Measurements from ENCODE around the gene PACS1. TPM values are rescaled to one million over a fixed set of nuclear protein-coding genes. Genes with fewer than 3 reads are reported as not detected.

Gene PACS1
- total RNA-seq, 6 experiments from 2014 or later = 5.8 to 23.7 (median 12.5) TPM

- Histone ChIP-seq H3K36me3 (no peaks in the 10 kb centered on the region), H3K9me3 (no peaks in the 10 kb centered on the region), H3K27me3 (no peaks in the 10 kb centered on the region), H3K27ac (no peak within 1 kb of the TSS), H3K4me1 (peaks cover 0 to 17% (median 7%) of the 10 kb centered on the region in 4 donors), H3K4me3 (peak within 1 kb of the TSS; percentile 21 to 47 (median 26))
- WGBS (ENCODE audit: insufficient coverage, low coverage, low lambda C conversion rate, missing lambda C conversion rate) = no CpG with 5 or more reads among the region's 95 CpGs
- DNase-seq = no peak
- no peak for ATAC-seq
- TF ChIP-seq CTCF (IDR thresholded peaks at IDR 0.05) = no peak
- no peak for TF ChIP-seq POLR2A (IDR thresholded peaks at IDR 0.05)
- intact Hi-C loops (cut with DNase I) = loop anchor here in 1 of 2 donors (10.0 kb wide), 1 partner anchor 93 kb away; no protein-coding TSS in a partner anchor
Observed at GRCh38 chr11:66291706-66292542, 221.9 kb downstream of the PACS1 start, which contains the start of gene TMEM151A. Gene TMEM151A (plus strand): TSS chr11:66291894. CDS start chr11:66292014, 120 bp downstream.

- ATAC-seq (no peak), DNase-seq (no peak)
- 33% methylated on average over 16 of the region's 17 CpGs for WGBS (ENCODE audit: insufficient coverage, low coverage, low lambda C conversion rate, missing lambda C conversion rate)
Observed at GRCh38 chr11:66292543-66293332, 222.7 kb downstream of the PACS1 start.

GRCh38 chr11:66293352-66293751 is 223.3 kb downstream of the PACS1 start:
- Histone ChIP-seq H3K27me3 (no peaks in the 10 kb centered on the region), H3K36me3 (no peaks in the 10 kb centered on the region), H3K4me1 (peaks cover 0 to 8% (median 3%) of the 10 kb centered on the region in 4 donors), H3K27ac (no peak overlapping the region), H3K4me3 (no peak overlapping the region), H3K9me3 (no peaks in the 10 kb centered on the region)
- ATAC-seq (no peak), DNase-seq (no peak)
- intact Hi-C loops (cut with DNase I) = loop anchor here in 1 of 2 donors (10.0 kb wide), 1 partner anchor 91 kb away; no protein-coding TSS in a partner anchor
- TF ChIP-seq CTCF (IDR thresholded peaks at IDR 0.05) (no peak), POLR2A (IDR thresholded peaks at IDR 0.05) (no peak)
- WGBS (ENCODE audit: insufficient coverage, low coverage, low lambda C conversion rate, missing lambda C conversion rate) = no CpG with 5 or more reads among the region's 4 CpGs

More at GRCh38 chr11:66292543-66293332, 222.7 kb downstream of the PACS1 start:
- Histone ChIP-seq H3K27me3 (no peaks in the 10 kb centered on the region), H3K4me1 (peaks cover 0 to 12% (median 6%) of the 10 kb centered on the region in 4 donors), H3K36me3 (no peaks in the 10 kb centered on the region), H3K27ac (no peak overlapping the region), H3K4me3 (no peak overlapping the region), H3K9me3 (no peaks in the 10 kb centered on the region)
- TF ChIP-seq CTCF (IDR thresholded peaks at IDR 0.05) (no peak), POLR2A (IDR thresholded peaks at IDR 0.05) (no peak)
- intact Hi-C loops (cut with DNase I) = loop anchor here in 1 of 2 donors (10.0 kb wide), 1 partner anchor 92 kb away; no protein-coding TSS in a partner anchor

GRCh38 chr11:66293777-66294625 is 223.9 kb downstream of the PACS1 start:
- no peaks in the 10 kb centered on the region for H3K9me3 ChIP-seq
- peaks cover 0 to 8% (median 3%) of the 10 kb centered on the region in 4 donors for H3K4me1 ChIP-seq
- H3K27ac ChIP-seq = no peak overlapping the region
- 76% methylated on average over 3 of the region's 30 CpGs for WGBS (ENCODE audit: insufficient coverage, low coverage, low lambda C conversion rate, missing lambda C conversion rate)
- no peaks in the 10 kb centered on the region for H3K36me3 ChIP-seq
- DNase-seq (no peak), ATAC-seq (no peak)
- no peak overlapping the region for H3K4me3 ChIP-seq
- H3K27me3 ChIP-seq = no peaks in the 10 kb centered on the region
- intact Hi-C loops (cut with DNase I) = loop anchor here in 1 of 2 donors (10.0 kb wide), 1 partner anchor 91 kb away; no protein-coding TSS in a partner anchor
- no peak for TF ChIP-seq CTCF (IDR thresholded peaks at IDR 0.05)
- no peak for TF ChIP-seq POLR2A (IDR thresholded peaks at IDR 0.05)

Data from right lobe of liver (tissue), 6 donors.